CD8-positive, alpha-beta memory T cell (primary cell): ENCODE data around the gene PRRX2. TPM values are rescaled to one million over a fixed set of nuclear protein-coding genes. Genes with fewer than 3 reads are reported as not detected.
A peak's percentile ranks its signal among the peaks of the same experiment; 100 is the strongest.

ENCODE experiments used
- CTCF ChIA-PET: fragments of 350-600 bp; sonication (Branson Sonifier 250); formaldehyde crosslinking; loops from one replicate; lab custom pipeline; 2021; ENCODE audit warnings: antibody characterized with exemption; lab: Charles Lee
- POLR2A ChIA-PET: fragments of 350-600 bp; sonication (Branson Sonifier 250); formaldehyde crosslinking; loops from one replicate; lab custom pipeline; 2021; ENCODE audit warnings: antibody characterized with exemption; lab: Charles Lee
- DNase-seq, 5 donors: peaks; one replicate each; pipeline versions ENCODE4 v3.0.0 to v3.0.0-alpha.2; 2020 to 2022; ENCODE audit warnings: mixed read lengths in 1 of 5
- H3K27ac ChIP-seq: one replicate; pipeline ENCODE4 v1.7.0; 2013; ENCODE audit warnings: low read depth, mild to moderate bottlenecking, low read length, moderate library complexity
- H3K27me3 ChIP-seq: 2 replicates; pipeline ENCODE4 v1.7.0; 2013; ENCODE audit warnings: low read length, mild to moderate bottlenecking; ENCODE audit not compliant: insufficient read depth, poor library complexity, severe bottlenecking
- H3K36me3 ChIP-seq: 2 replicates; pipeline ENCODE4 v1.7.0; 2013; ENCODE audit warnings: mild to moderate bottlenecking, low read length, moderate library complexity; ENCODE audit not compliant: insufficient read depth
- H3K4me1 ChIP-seq: 2 replicates; pipeline ENCODE4 v1.7.0; 2013; ENCODE audit warnings: mild to moderate bottlenecking, low read length, moderate library complexity; ENCODE audit not compliant: insufficient read depth
- H3K4me3 ChIP-seq: 2 replicates; pipeline ENCODE4 v1.7.0; 2013; ENCODE audit warnings: mild to moderate bottlenecking, low read length
- H3K9me3 ChIP-seq: 2 replicates; pipeline ENCODE4 v1.7.0; 2013; ENCODE audit warnings: mild to moderate bottlenecking, low read length
- H3K27ac Mint-ChIP-seq, 8 donors: one replicate each; pipeline ENCODE4 v1.8.0; 2020 to 2021; ENCODE audit warnings: mixed read lengths in 8 of 8, mild to moderate bottlenecking in 6 of 8, inconsistent platforms in 3 of 8, moderate library complexity in 3 of 8
- H3K27me3 Mint-ChIP-seq, 2 donors: one replicate each; pipeline ENCODE4 v1.8.0; 2020 to 2021; ENCODE audit warnings: mixed read lengths in 2 of 2, mild to moderate bottlenecking in 1 of 2, moderate library complexity in 1 of 2
- H3K36me3 Mint-ChIP-seq, 3 donors: one replicate each; pipeline ENCODE4 v1.8.0; 2020 to 2021; ENCODE audit warnings: mixed read lengths in 3 of 3, inconsistent platforms in 1 of 3, mild to moderate bottlenecking in 1 of 3
- H3K4me1 Mint-ChIP-seq, 3 donors: one replicate each; pipeline ENCODE4 v1.8.0; 2020 to 2021; ENCODE audit warnings: mixed read lengths in 3 of 3, inconsistent platforms in 1 of 3, mild to moderate bottlenecking in 1 of 3
- H3K4me3 Mint-ChIP-seq, 7 donors: one replicate each; pipeline ENCODE4 v1.8.0; 2020 to 2021; ENCODE audit warnings: mixed read lengths in 7 of 7, mild to moderate bottlenecking in 6 of 7, moderate library complexity in 4 of 7, inconsistent platforms in 2 of 7
- H3K9me3 Mint-ChIP-seq, 5 donors: one replicate each; pipeline ENCODE4 v1.8.0; 2020 to 2022; ENCODE audit warnings: mixed read lengths in 5 of 5, mild to moderate bottlenecking in 3 of 5, moderate library complexity in 2 of 5, inconsistent platforms in 1 of 5
- polyA plus RNA-seq: library from polyadenylated mRNA; unstranded; fragments of 300-500 nt; fragmentation: Illumina TruSeq; gene quantifications from one replicate; pipeline ENCODE4 v1.2.3, GENCODE V29; 2021
- total RNA-seq, 2 experiments: library from RNA; stranded (reverse); gene quantifications; one replicate each; pipeline ENCODE4 v1.2.3, GENCODE V29; 2021

Gene PRRX2
- total and polyA plus RNA-seq, 3 experiments from 2014 or later = 0.35 to 0.66 TPM; not detected in 1

- H3K36me3 Mint-ChIP-seq = peaks cover 0 to 65% (median 0%) of the 10 kb centered on the region in 3 donors
- H3K4me1 ChIP-seq = peaks cover 15% of the 10 kb centered on the region
- H3K9me3 Mint-ChIP-seq = peaks cover 0 to 2% (median 0%) of the 10 kb centered on the region in 5 donors
- no peak overlapping the region for H3K4me3 ChIP-seq
- no peaks in the 10 kb centered on the region for H3K9me3 ChIP-seq
- peaks cover 0 to 3% of the 10 kb centered on the region in 2 donors for H3K27me3 Mint-ChIP-seq
- peaks cover 15 to 34% (median 24%) of the 10 kb centered on the region in 3 donors for H3K4me1 Mint-ChIP-seq
- no peaks in the 10 kb centered on the region for H3K27me3 ChIP-seq
- peak overlapping the region in 6 of 8 donors; percentile 5 to 79 (median 72) for H3K27ac Mint-ChIP-seq
- CTCF ChIA-PET = interaction anchor here (8.8 kb wide), 1 partner anchor 11 kb away, joined by 75 read pairs; the partner anchor contains the start of gene NTMT1
- peak overlapping the region in 4 of 7 donors; percentile 59 to 72 (median 66) for H3K4me3 Mint-ChIP-seq
- DNase-seq = no peak
- POLR2A ChIA-PET = interaction anchor here (0.6 to 1.6 kb wide), 3 partner anchors 11 to 499 kb away, joined by 3 to 5 read pairs (median 3); no protein-coding TSS in a partner anchor
- H3K36me3 ChIP-seq = peaks cover 45% of the 10 kb centered on the region
- no peak overlapping the region for H3K27ac ChIP-seq
Measured at GRCh38 chr9:129637673-129638439, 27.6 kb upstream of the PRRX2 start.

DNA sequence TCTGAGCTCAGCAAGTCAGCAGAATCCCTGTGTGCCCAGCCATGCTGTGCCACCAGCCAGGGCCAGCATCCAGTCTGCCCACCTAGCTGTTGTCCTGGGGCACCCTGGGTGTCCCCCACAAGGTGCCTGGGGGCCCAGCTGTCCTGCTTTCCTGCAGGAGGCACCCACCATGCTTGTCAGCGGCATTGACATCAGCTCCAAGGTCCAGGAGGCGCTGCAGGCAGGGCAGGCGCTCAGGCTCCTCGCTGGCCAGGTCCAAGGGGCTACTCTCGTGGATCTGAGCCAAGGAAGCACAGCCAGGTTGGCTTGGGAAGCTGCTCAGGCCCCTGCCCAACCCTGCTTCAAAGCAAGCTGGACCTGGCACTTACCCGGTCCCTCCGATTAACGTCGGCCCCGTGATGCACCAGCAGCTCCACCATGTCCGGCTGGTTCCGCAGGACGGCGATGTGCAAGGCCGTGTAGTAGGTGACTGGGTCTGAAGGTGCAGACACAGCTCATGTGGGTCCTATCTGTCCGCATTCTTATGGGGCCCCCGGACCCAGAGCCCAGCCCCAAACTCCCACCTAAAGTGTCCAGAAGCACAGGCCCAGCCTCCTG is 26.3 kb upstream of the PRRX2 start:
- Mint-ChIP-seq H3K36me3 (peaks cover 0 to 52% (median 0%) of the 10 kb centered on the region in 3 donors), H3K9me3 (no peaks in the 10 kb centered on the region), H3K27ac (peak overlapping the region in 2 of 8 donors; percentile 56 to 85), H3K4me3 (no peak overlapping the region), H3K27me3 (peaks cover 0 to 3% of the 10 kb centered on the region in 2 donors), H3K4me1 (peaks cover 15 to 34% (median 24%) of the 10 kb centered on the region in 3 donors)
- H3K4me1 ChIP-seq = peaks cover 15% of the 10 kb centered on the region
- H3K4me3 ChIP-seq = no peak overlapping the region
- H3K36me3 ChIP-seq = peaks cover 39% of the 10 kb centered on the region
- ChIA-PET POLR2A (interaction anchor here (1.6 kb wide), 1 partner anchor 12 kb away, joined by 3 read pairs; no protein-coding TSS in a partner anchor), CTCF (interaction anchor here (0.7 to 8.8 kb wide), 4 partner anchors 12 to 508 kb away, joined by 4 to 75 read pairs (median 7); partner anchors contain the start of gene NTMT1)
- H3K27me3 ChIP-seq = no peaks in the 10 kb centered on the region
- DNase-seq = no peak
- no peak overlapping the region for H3K27ac ChIP-seq
- H3K9me3 ChIP-seq = no peaks in the 10 kb centered on the region

- Histone ChIP-seq H3K9me3 (no peaks in the 10 kb centered on the region), H3K36me3 (peaks cover 35% of the 10 kb centered on the region), H3K27me3 (no peaks in the 10 kb centered on the region), H3K4me1 (peaks cover 15% of the 10 kb centered on the region), H3K4me3 (no peak overlapping the region), H3K27ac (no peak overlapping the region)
- Mint-ChIP-seq H3K27ac (peak overlapping the region in 4 of 8 donors; percentile 17 to 85 (median 76)), H3K9me3 (no peaks in the 10 kb centered on the region), H3K4me3 (peak overlapping the region; percentile 43 to 91 (median 81)), H3K4me1 (peaks cover 15 to 34% (median 24%) of the 10 kb centered on the region in 3 donors), H3K27me3 (peaks cover 0 to 3% of the 10 kb centered on the region in 2 donors), H3K36me3 (peaks cover 0 to 49% (median 0%) of the 10 kb centered on the region in 3 donors)
- POLR2A ChIA-PET = no interaction called here
- no peak for DNase-seq
- CTCF ChIA-PET = interaction anchor here (0.7 to 8.8 kb wide), 4 partner anchors 13 to 509 kb away, joined by 4 to 75 read pairs (median 7); partner anchors contain the start of gene NTMT1
Measured at GRCh38 chr9:129639756-129640085, 25.7 kb upstream of the PRRX2 start.

DNA sequence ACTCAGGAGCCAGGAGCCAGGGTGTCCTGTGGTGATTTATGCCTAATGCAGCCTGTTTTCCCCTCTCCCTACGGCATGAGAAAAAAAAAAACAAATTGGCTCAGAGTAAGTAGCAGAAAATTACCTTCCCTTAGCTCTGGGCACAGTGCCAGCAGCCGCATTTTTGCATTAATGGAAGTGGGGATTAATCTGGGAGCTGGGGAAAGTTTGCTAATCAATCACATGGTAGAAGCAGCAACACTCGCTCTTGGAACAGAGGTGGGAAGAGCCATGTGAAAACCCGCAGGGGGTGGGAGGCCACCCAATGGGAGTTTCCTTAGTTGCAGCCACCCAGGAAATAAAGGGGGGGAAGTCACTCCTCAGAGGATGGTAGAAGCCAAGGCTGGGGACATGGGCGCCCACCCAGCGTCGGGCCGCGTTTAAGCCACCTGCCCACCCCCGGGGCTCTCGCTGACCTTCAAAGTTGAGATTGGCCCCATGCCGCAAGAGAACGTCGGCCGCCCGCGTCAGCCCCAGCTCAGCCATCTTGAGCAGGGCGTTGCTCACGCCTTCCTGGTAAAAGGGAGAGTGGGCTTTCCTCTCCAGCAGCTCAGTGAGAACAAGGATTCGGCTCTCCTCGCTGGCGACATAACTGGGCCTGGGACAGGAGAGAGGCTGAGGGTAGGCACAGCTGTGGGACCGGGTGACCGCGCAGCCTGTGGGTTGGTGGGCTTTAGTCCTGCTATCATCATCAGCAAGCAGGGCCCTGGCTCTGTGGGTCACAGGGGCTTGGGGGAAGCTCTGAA is 25.2 kb upstream of the PRRX2 start:
- no peaks in the 10 kb centered on the region for H3K27me3 ChIP-seq
- peak overlapping the region; percentile 90 for H3K27ac ChIP-seq
- CTCF ChIA-PET = interaction anchor here (1.2 to 8.8 kb wide), 5 partner anchors 13 to 509 kb away, joined by 3 to 75 read pairs (median 5); partner anchors contain the start of gene NTMT1
- peaks cover 0 to 43% (median 0%) of the 10 kb centered on the region in 3 donors for H3K36me3 Mint-ChIP-seq
- H3K4me3 Mint-ChIP-seq = peak overlapping the region; percentile 79 to 91 (median 84)
- H3K4me1 Mint-ChIP-seq = peaks cover 15 to 34% (median 24%) of the 10 kb centered on the region in 3 donors
- H3K4me3 ChIP-seq = peak overlapping the region; percentile 95
- H3K36me3 ChIP-seq = peaks cover 29% of the 10 kb centered on the region
- POLR2A ChIA-PET = no interaction called here
- peaks cover 15% of the 10 kb centered on the region for H3K4me1 ChIP-seq
- H3K9me3 Mint-ChIP-seq = no peaks in the 10 kb centered on the region
- DNase-seq = no peak
- peaks cover 0 to 3% of the 10 kb centered on the region in 2 donors for H3K27me3 Mint-ChIP-seq
- peak overlapping the region in 6 of 8 donors; percentile 78 to 96 (median 88) for H3K27ac Mint-ChIP-seq
- no peaks in the 10 kb centered on the region for H3K9me3 ChIP-seq

DNA sequence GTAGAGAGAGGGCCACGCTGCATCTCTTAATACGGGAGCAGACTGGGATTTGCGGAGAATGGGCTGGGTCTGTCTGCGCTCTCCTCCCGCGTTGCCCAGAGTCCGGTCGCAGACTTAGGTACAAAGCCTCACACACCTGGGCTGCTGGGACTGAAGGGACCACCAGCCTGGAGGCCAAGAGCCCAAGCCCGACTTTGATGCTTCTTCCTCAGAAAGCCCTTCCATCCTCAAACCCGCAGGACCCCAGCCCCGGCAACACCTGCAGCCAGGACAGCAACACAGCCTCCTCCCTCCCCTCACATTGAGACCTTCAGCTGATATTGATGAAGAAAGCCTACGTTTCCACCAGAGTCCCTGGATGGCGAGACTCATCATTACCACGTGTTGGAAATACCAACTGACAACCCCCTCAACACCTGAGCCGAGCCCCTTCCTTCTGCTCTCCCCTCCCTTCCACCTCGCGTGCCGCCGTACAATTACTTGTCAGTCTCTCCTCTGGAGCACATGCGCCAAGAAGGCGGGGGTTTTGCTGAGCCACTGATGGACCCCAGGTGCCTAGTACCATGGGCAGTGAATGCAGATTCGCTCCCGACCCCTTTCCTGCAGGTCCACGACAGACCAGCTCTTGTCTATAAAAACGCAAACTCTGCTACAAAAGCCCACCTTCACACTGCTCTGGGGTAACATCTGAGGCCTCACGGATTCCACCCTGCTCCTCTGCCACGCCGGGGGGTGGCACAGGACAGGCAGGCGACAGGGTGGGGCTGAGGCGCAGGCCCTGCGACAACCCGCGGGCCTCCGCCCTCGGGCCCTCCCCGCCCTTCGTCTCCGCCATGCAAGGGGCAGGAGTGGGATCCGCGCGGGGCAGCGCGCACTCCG is 24.3 kb upstream of the PRRX2 start:
- H3K27ac ChIP-seq = peak overlapping the region; percentile 90
- Mint-ChIP-seq H3K27ac (peak overlapping the region; percentile 70 to 96 (median 87)), H3K27me3 (peaks cover 0 to 3% of the 10 kb centered on the region in 2 donors), H3K4me3 (peak overlapping the region; percentile 79 to 91 (median 84)), H3K4me1 (peaks cover 15 to 34% (median 24%) of the 10 kb centered on the region in 3 donors), H3K36me3 (peaks cover 0 to 36% (median 0%) of the 10 kb centered on the region in 3 donors), H3K9me3 (no peaks in the 10 kb centered on the region)
- H3K27me3 ChIP-seq = no peaks in the 10 kb centered on the region
- DNase-seq = no peak
- H3K4me3 ChIP-seq = peak overlapping the region; percentile 95
- peaks cover 15% of the 10 kb centered on the region for H3K4me1 ChIP-seq
- H3K36me3 ChIP-seq = peaks cover 24% of the 10 kb centered on the region
- ChIA-PET CTCF (interaction anchor here (0.9 to 8.8 kb wide), 6 partner anchors 14 to 510 kb away, joined by 3 to 75 read pairs (median 5); partner anchors contain the start of genes IER5L and NTMT1), POLR2A (interaction anchor here (1.0 to 1.2 kb wide), 2 partner anchors 14 to 15 kb away, joined by 3 read pairs; partner anchors contain the start of gene NTMT1)
- no peaks in the 10 kb centered on the region for H3K9me3 ChIP-seq

DNA sequence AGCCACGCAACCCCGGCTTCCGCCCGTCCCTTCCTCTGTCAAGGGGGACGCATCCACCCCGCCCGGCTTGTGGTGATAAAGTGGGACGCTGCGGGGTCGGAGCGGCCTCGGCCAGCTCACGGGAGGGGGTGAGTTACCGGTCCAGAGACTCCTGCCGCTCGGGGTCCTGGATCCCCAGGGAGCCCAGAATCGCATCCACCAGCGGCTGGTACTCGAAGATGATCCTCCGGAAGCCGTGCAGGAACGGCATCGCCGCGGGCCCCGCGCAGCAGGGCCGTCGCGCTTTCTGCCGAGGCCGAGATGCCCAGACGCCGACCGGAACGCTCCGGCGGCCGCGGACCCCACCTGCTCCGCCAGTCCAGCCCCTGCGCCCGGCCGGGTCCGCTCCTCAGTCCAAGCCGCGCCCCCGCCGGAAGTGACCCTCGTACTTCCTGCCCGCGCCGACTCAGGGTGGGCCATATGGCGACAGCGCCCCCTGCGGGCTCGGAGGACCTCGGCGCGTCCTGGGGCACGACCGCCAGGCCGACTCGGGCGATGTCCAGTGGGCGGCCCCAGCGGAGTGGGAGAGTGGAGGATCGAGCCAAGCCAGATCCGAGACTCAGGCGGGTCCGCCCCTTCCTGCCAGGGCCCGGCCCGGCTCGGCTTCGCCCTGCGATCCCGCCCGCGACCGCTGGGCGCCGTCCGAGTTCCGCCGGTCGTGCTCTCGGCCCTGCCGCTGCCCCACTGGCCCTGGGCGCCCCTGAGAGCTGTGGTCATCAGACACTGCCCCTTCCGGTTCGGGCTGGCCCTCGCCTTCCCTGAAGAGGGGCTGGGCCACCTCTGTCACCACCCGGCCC is 23.5 kb upstream of the PRRX2 start, which contains the start of gene ASB6:
Gene ASB6 (minus strand): TSS at position 402 of the 836 bp plus-strand sequence. CDS start 152 bp downstream, at position 250.
- DNase-seq = peak; percentile 86 to 94 (median 92)
- peaks cover 15 to 34% (median 24%) of the 10 kb centered on the region in 3 donors for H3K4me1 Mint-ChIP-seq
- H3K36me3 ChIP-seq = peaks cover 22% of the 10 kb centered on the region
- peak within 1 kb of the TSS; percentile 78 to 96 (median 87) for H3K27ac Mint-ChIP-seq
- peaks cover 0 to 32% (median 0%) of the 10 kb centered on the region in 3 donors for H3K36me3 Mint-ChIP-seq
- H3K9me3 Mint-ChIP-seq = no peaks in the 10 kb centered on the region
- H3K4me3 ChIP-seq = peak within 1 kb of the TSS; percentile 95
- ChIA-PET CTCF (interaction anchor here (0.8 to 8.8 kb wide), 9 partner anchors 14 to 510 kb away, joined by 3 to 75 read pairs (median 4); partner anchors contain the start of genes C9orf50, IER5L and NTMT1), POLR2A (interaction anchor here (1.0 to 1.2 kb wide), 2 partner anchors 15 to 16 kb away, joined by 3 read pairs; partner anchors contain the start of gene NTMT1)
- H3K27ac ChIP-seq = peak within 1 kb of the TSS; percentile 90
- H3K4me3 Mint-ChIP-seq = peak within 1 kb of the TSS; percentile 83 to 91 (median 85)
- H3K27me3 ChIP-seq = no peaks in the 10 kb centered on the region
- peaks cover 0 to 3% of the 10 kb centered on the region in 2 donors for H3K27me3 Mint-ChIP-seq
- H3K9me3 ChIP-seq = no peaks in the 10 kb centered on the region
- H3K4me1 ChIP-seq = peaks cover 15% of the 10 kb centered on the region
